HG03565 (cell line): Measurements from ENCODE around the gene MRPL45.
A peak's percentile ranks its signal among the peaks of the same experiment; 100 is the strongest.
"Not testable (repeated sequence)": the region's sequence is repeated elsewhere in the genome, so short reads cannot be mapped to it uniquely, and the experiment has no call there.

Experiments used
- ATAC-seq: cut with Tn5 transposase; IDR thresholded peaks from one replicate; pipeline ENCODE4 v1.9.1; 2021; ENCODE audit warnings: mild to moderate bottlenecking, moderate library complexity; ENCODE audit not compliant: unreplicated experiment

The MRPL45 gene

DNA sequence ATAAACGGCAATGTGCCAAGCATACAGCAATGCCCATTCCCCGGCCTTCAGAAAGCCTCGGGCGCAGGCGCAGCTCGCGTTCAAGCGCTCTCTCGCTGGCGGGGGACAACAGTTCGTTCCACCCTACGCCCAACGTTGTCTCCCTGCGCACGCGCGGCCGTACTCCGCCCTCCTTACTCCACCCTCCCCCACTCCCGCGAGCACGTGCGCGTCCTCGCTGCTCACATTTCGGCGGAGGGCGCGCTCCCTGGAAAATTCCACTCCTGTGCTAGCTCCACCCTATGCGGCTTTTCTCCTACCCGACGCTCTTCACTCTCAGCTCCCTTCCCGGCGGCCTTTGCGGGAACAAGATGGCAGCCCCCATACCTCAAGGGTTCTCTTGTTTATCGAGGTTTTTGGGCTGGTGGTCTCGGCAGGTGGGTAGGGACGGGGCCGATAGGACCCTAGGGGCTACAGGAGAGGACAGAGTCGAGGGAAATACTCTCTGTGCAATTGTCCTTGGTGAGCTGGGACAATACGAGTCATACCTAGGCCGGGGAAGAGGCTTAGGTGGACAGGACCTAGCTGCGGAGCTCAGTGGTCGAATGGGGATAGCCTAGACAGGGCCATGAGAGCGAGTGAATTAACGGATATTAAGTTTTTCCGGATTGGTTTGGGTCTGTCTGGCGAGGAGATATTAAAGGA, at the start of gene MRPL45:
Gene MRPL45 (plus strand): TSS at position 335 of the 684 bp plus-strand sequence. CDS start 16 bp downstream, at position 351.
- ATAC-seq = peak; percentile 91

- ATAC-seq = not testable (repeated sequence)
Observed at GRCh38 chr17:38253191-38253590, 43.8 kb upstream of the MRPL45 start.

- not testable (repeated sequence) for ATAC-seq
Observed at GRCh38 chr17:38254357-38254756, 42.6 kb upstream of the MRPL45 start.

DNA sequence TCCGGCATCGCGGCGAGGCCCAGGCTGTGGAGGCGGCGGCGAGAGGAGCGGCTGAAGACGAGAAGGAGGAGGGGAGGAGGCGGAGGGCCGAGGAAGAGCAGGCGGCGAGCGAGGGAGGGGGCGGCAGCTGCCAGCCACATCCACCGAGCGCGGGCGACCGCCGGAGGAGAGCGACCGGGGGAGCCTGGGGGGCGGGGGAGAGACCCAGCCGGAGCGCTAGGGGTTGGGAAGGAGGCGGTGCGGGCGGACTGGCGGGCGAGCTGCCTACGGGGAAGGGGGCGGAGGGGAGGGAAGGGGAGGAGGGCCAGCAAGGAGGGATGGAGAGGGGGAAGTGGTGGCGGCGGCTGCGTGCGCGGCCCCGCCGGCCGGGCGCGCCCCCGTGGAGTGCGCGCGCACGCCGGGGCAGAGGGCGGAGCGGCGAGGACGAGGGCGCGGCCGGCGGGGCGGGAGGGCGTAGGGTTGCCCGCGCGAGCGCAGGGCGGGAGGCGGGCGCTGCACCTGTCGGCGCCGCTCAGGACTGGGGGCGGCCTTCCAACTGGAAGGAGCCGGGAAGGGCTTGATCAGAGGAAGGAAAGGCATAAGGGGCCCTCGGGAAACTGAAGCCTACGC, 39.9 kb upstream of the MRPL45 start:
- ATAC-seq = peak; percentile 79

DNA sequence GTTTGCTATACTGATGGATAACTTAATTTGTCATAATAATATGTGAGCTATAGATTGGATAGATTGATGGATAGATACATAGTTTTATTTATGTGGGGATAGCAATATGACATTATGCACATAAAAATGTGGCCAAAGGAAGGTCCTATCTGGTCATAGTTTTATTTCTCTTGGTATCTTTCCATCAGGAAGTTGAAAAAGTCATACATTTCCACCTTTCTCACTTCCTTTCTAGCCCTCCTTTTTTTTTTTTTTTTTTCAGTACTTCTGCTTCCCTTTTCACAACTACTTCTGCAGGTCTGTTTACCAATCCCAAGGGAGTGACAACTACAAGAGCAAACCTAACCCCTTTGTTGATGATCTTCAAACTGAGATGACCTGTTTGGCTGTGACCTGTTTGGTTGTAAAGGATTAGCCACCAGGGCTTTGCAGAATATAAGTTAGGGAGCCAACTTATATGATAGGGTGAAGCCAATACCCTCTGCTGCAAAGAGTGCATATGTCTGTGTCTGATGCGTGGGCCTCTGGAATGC, 30.9 kb upstream of the MRPL45 start:
- not testable (repeated sequence) for ATAC-seq

DNA sequence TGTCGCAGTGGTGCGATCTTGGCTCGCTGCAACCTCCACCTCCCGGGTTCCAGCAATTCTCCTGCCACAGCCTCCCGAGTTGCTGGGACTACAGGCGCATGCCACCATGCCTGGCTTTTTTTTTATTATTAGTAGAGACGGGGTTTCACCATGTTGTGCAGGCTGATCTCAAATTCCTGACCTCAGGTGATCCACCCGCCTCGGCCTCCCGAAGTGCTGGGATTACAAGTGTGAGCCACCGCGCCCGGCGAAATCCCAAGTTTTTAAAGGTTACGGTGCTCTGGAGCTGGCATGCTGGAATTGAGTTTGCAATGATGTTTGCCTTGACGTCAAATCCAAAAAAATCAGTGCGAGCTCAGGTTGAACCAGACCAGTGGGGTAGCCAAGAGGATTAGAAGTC, 30.4 kb upstream of the MRPL45 start:
- not testable (repeated sequence) for ATAC-seq

- ATAC-seq = not testable (repeated sequence)
Observed at GRCh38 chr17:38268138-38268537, 28.8 kb upstream of the MRPL45 start.

GRCh38 chr17:38269045-38269444, 27.9 kb upstream of the MRPL45 start:
- not testable (repeated sequence) for ATAC-seq

DNA sequence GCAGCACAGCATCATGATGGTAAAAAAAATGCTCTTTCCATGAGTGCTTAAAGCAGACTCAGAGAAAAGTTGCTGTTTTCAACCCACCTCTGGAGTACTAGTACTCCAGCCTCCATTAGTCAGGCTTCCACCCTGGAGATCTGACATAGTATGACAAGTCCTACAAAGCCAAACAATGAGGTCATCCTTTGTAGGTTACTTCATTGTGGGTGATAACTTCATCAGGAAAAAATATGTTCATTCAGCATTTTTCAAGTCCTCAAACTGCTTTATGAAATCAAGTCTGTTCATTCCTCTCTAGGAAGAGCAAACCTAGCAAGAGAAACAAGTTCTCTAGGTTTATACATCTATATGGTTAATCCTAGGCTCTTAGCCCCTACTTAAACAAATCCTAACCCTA, 27.4 kb upstream of the MRPL45 start:
- not testable (repeated sequence) for ATAC-seq

DNA sequence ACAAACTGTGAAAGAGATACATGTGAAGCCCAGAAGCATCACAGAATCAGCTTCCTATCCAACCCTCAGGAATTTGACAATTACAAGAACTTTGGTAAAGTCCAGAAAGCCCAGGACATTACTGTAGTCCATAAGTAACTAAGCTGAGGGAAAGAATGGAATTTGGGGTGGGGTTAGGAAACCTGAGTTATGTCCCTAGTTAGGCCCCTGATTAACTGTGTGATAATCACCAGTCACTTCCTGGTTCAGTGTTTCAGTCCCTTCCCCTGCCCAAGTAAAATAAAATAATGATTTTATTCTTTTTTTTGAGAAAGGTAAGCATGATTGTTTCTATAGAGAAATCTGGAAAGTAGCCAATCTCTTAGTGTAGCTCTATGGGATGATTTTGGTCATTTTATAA, 11.0 kb upstream of the MRPL45 start:
- ATAC-seq = not testable (repeated sequence)

- ATAC-seq = not testable (repeated sequence)
Observed at GRCh38 chr17:38286501-38287091, 10.4 kb upstream of the MRPL45 start.

DNA sequence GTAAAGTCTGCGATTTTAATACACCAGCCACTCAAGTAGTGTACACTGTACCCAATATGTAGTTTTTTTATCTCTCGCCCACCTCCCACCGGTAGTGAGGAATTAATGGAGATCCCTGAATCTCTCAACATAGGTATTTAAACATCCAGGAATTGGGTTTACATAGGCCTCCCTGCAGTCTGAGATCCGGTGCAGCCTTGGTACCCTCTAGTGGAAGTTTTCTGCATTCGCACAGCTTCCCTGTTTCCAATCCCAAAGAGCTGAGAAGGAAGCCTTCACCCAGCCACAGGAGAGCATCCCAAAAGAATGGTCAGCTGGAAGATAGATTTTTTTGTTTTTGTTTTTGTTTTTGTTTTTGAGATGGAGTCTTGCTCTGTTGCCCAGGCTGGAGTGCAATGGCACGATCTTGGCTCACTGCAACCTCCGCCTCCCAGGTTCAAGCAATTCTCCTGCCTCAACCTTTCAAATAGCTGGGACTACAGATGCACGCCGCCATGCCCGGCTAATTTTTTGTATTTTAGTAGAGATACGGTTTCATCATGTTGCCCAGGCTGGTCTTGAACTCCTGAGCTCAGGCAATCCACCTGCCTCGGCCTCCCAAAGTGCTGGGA, 8.6 kb upstream of the MRPL45 start:
- not testable (repeated sequence) for ATAC-seq

DNA sequence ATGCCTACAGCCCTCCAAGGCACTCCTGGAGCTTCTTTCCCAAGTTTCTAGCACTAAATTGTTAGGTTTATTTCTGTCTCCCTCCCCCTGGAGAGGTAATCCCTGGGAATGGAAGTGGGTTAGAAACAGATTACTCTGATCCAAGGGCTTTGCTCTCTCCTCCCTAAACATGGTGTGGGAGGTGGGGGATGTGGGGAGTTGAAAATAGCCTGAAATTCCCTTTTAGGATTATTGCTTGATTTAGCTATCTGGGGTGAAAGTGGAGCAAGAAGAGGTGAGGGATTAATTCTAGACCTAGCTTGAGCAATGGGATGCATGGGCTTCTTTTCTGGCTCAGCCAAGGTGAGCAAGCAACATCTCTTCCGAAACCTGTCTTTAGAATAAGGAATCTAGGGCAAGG, 7.2 kb upstream of the MRPL45 start:
- not testable (repeated sequence) for ATAC-seq

GRCh38 chr17:38295602-38296365, 1.2 kb upstream of the MRPL45 start:
- ATAC-seq = not testable (repeated sequence)

DNA sequence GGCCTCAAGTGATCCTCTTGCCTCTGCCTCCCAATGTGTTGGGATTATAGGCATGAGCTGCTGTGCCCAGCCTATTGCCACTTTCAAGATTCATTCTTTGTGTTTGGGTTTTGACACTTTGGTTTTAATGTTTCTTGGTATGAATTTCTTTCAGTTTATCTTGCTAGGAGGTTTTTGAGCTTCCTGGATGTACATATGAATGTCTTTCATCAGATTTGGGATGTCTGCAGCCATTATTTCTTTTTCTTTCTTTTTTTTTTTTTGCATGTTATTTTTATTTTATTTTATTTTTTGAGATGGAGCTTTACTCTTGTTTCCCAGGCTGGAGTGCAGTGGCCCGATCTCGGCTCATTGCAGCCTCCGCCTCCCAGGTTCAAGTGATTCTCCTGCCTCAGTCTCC, 18.5 kb downstream of the MRPL45 start:
- ATAC-seq = no peak

DNA sequence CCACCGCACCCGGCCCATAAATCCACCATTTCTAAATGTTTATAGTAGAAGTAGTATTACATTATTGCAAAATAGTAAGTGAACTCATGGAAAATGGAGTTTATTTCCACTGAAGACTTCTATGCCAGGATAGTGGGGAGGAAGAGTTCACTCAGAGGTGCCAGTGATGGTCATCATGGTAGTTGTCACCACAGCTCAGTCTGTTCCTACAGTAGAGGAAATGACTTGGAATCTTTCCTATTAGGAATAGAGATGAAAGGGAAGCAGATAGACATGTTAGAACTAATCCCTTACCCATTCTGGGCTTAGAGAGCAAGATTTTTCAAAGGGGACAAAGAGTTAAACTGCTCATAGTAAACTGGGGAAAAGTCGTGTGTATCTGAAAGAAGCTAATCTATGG, 20.1 kb downstream of the MRPL45 start:
- ATAC-seq = no peak

DNA sequence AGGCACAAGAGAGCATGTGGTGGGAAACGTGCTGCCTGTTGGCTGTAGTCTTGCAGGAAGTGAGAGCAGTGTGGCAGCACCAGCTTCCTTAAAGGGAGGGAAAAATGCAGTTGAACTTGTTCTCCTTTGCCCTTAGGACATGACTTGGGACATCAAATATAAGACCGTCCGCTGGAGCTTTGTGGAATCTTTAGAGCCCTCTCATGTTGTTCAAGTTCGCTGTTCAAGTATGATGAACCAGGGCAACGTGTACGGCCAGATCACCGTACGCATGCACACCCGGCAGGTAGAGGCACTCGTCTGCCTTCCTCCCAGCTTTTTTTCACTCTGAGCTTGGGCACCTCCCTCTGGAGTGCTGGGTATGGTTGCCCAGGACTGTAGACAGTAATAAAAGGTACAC, 23.5 kb downstream of the MRPL45 start:
- ATAC-seq = no peak

DNA sequence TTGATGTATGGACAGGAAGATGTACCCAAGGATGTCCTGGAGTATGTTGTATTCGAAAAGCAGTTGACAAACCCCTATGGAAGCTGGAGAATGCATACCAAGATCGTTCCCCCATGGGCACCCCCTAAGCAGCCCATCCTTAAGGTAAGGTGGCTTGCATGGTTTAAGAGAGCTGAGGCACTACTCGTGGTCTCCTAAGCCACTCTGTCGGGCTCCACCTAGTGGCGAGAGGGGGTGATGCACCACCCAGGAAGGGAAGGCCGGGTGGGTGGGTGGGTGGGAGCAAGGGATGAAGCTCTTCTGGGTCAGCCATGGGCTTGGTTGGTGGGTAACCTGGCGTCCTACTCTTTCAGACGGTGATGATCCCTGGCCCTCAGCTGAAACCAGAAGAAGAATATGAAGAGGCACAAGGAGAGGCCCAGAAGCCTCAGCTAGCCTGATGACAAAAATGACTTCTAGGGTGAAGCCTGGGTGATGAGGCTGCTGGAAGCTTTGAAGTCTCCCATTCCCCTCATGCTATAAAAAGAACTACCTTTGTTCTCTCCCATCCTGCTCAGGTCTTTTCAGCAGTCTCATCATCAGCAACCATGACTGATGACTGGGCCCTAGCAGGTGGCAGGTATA, 25.3 kb downstream of the MRPL45 start:
- ATAC-seq = no peak

DNA sequence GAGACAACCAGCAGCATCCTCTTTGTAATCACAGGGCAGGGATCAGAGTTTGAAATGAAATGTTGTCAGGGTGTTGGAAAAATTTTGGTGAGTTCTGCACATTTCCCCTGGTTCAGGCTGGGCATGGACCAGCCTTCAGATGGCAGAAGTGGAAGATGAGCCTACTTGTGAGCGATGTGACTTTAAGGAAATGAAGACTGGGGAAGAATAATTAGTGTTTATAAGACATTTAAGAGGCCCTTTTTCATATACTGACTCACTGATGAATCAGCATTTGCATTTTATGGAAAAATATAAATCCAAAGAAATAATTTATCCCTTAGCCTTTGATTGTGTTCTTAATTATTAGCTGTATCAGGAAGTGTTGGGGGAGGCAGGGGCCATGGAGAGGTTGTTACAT, 25.9 kb downstream of the MRPL45 start:
- no peak for ATAC-seq

GRCh38 chr17:38324141-38324697, 27.3 kb downstream of the MRPL45 start:
- no peak for ATAC-seq
